Heart right ventricle (tissue), 16 donors: Measurements from ENCODE around the gene ZNG1F. TPM values are rescaled to one million over a fixed set of nuclear protein-coding genes. Genes with fewer than 3 reads are reported as not detected.
"Not testable (repeated sequence)": the region's sequence is repeated elsewhere in the genome, so short reads cannot be mapped to it uniquely, and the experiment has no call there.

Experiments
- ATAC-seq, 8 donors: fragments of 200-7000 bp; cut with Tn5 transposase; one replicate each; pipeline ENCODE4 v1.9.1; 2020; ENCODE audit warnings: mild to moderate bottlenecking in 8 of 8, moderate library complexity in 8 of 8, moderate number of reproducible peaks in 1 of 8
- DNase-seq, 2 donors: peaks; one replicate each; pipeline ENCODE4 v3.0.0-alpha.2; 2020
- H3K27ac ChIP-seq, 10 donors: fragments of 200-600 bp; sonication (generic) in 2 of 10; one replicate each; pipeline versions ENCODE4 v1.5.0 to v1.8.0; 2020 to 2022; ENCODE audit warnings: mild to moderate bottlenecking in 3 of 10
- H3K27me3 ChIP-seq, 7 donors: fragments of 200-600 bp; one replicate each; pipeline ENCODE4 v1.8.0; 2021 to 2022; ENCODE audit warnings: mild to moderate bottlenecking in 2 of 7
- H3K36me3 ChIP-seq, 9 donors: fragments of 200-600 bp; sonication (generic) in 1 of 9; one replicate each; pipeline versions ENCODE4 v1.5.0 to v1.8.0; 2020 to 2022; ENCODE audit warnings: mild to moderate bottlenecking in 2 of 9
- H3K4me1 ChIP-seq, 9 donors: fragments of 200-600 bp; sonication (generic) in 1 of 9; one replicate each; pipeline versions ENCODE4 v1.5.0 to v1.8.0; 2020 to 2022; ENCODE audit warnings: mild to moderate bottlenecking in 4 of 9
- H3K4me3 ChIP-seq, 10 donors: fragments of 200-600 bp; sonication (generic) in 2 of 10; one replicate each; pipeline versions ENCODE4 v1.5.0 to v1.8.0; 2020 to 2022; ENCODE audit warnings: mild to moderate bottlenecking in 7 of 10, moderate library complexity in 2 of 10
- H3K9me3 ChIP-seq, 11 donors: fragments of 200-600 bp in 10 of 11; sonication (generic) in 2 of 11; one replicate each; pipeline versions ENCODE4 v1.5.0 to v1.8.0; 2013 to 2022; ENCODE audit warnings: mild to moderate bottlenecking in 2 of 11, control low read depth in 1 of 11, moderate library complexity in 1 of 11
- CTCF ChIP-seq, 9 donors: fragments of 200-600 bp; sonication (generic) in 2 of 9; IDR thresholded peaks; one replicate each; pipeline versions ENCODE4 v1.5.0 to v1.8.0; 2021 to 2022; ENCODE audit warnings: antibody characterized with exemption in 9 of 9, mild to moderate bottlenecking in 5 of 9, moderate library complexity in 1 of 9
- WGBS, 2 donors: extraction: QIAGEN DNeasy Blood & Tissue Kit; methylation state at CpG; one replicate each; pipeline ENCODE4 v1.1.7; 2013; ENCODE audit warnings: inconsistent platforms in 1 of 2; 5-methylcytosine and 5-hydroxymethylcytosine counted together
- intact Hi-C, 10 donors: fragments of 100-400 bp; cut with DNase I; formaldehyde crosslinking; loops; one replicate each; pipeline versions ENCODE4 v1.11.1 to v1.14.2; 2022
- polyA plus RNA-seq, 2 donors: library from polyadenylated mRNA; stranded (reverse); fragments of 200-250 nt; gene quantifications; one replicate each; pipeline ENCODE4 v1.2.3, GENCODE V29; 2013
- total RNA-seq, 10 donors: library from RNA; stranded (reverse); fragmentation: NEBNext Ultra II Directional in 3 of 10; extraction: Animal tissue kit (Norgen Biotek cat#: 25700) in 3 of 10; gene quantifications; one replicate each; pipeline versions ENCODE4 v1.2.1 to v1.2.4, GENCODE V29; 2021 to 2023
- donor health status: Arrhythmogenic right ventricular cardiomyopathy.
- donor health status: ischemic (EF 13 %, LVEDD 7.1; RV severe dilation, severe dysfunction).
- donor health status: healthy with polysubstance abuse.
- donor health status: DM: no; HTN: yes; CAD: no.
- donor health status: DM: no; HTN: no; CAD: no.
- donor health status: ischemic (EF 25% LVEDD 6.9; RV normal size, moderate dysfunction).
- donor health status: ischemic (EF 25% LVEDD 5.7; RV mildly dilated, moderate dysfunction).
- donor health status: healthy.
- donor health status: DM: yes; HTN: yes; CAD: no.
- donor health status: Ischemic cardiomyopathy.
- donor health status: ischemic (EF 35%, LVEDD 5.7; RV mildly dilated, moderate dysfunction).
- donor health status: nonischemic (EF 11% LVEDD 7.7; RV severe dilation, severe dysfunction).
- donor health status: DM: yes; HTN: yes; CAD: no.
- donor health status: PGD.
- donor health status: ischemic (EF 29% LVEDD 5.4; RV normal size, mild dysfunction).
- donor health status: nonischemic (EF 23%, LVEDD 6.1; RV moderate dilation, normal function).

Gene ZNG1F
- total and polyA plus RNA-seq, 12 donors: 1.3 to 9.2 (median 3.2) TPM

GRCh38 chr9:41229408-41230401 is 40.6 kb upstream of the ZNG1F start:
- H3K4me3 ChIP-seq: no peak overlapping the region
- H3K27ac ChIP-seq: no peak overlapping the region
- intact Hi-C loops: no loop called here
- peak; percentile 66 to 91 (median 78) for ATAC-seq
- no peaks in the 10 kb centered on the region for H3K36me3 ChIP-seq
- H3K4me1 ChIP-seq: no peaks in the 10 kb centered on the region
- peak in 1 of 2 donors; percentile 20 for DNase-seq
- 60 to 61% methylated on average over 7 of the region's 7 CpGs for WGBS, 2 donors
- H3K9me3 ChIP-seq: peaks cover 0 to 17% (median 5%) of the 10 kb centered on the region in 11 donors
- H3K27me3 ChIP-seq: peaks cover 0 to 5% (median 3%) of the 10 kb centered on the region in 7 donors
- TF ChIP-seq CTCF (IDR thresholded peaks at IDR 0.05): no peak

GRCh38 chr9:41219831-41220230 is 30.7 kb upstream of the ZNG1F start:
- H3K27me3 ChIP-seq, H3K36me3 ChIP-seq, H3K9me3 ChIP-seq, DNase-seq, H3K27ac ChIP-seq, intact Hi-C loops, H3K4me3 ChIP-seq, H3K4me1 ChIP-seq, ATAC-seq: not testable (repeated sequence)
- 50% methylated on average over 1 of the region's 4 CpGs; no CpG with 5 or more reads in 1 of the 2 donors for whole genome bisulfite sequencing, 2 donors

- H3K4me3 ChIP-seq, DNase-seq, H3K27ac ChIP-seq, intact Hi-C loops, H3K36me3 ChIP-seq, ATAC-seq, H3K27me3 ChIP-seq, H3K4me1 ChIP-seq, H3K9me3 ChIP-seq: not testable (repeated sequence)
- no CpG with 5 or more reads among the region's 11 CpGs for WGBS, 2 donors
Measured at GRCh38 chr9:41188439-41188838, 678 bp downstream of the ZNG1F start.

GRCh38 chr9:41174994-41175393 is 14.1 kb downstream of the ZNG1F start:
- H3K9me3 ChIP-seq, H3K27ac ChIP-seq, ATAC-seq, intact Hi-C loops, H3K27me3 ChIP-seq, DNase-seq, H3K4me3 ChIP-seq, H3K36me3 ChIP-seq, H3K4me1 ChIP-seq: not testable (repeated sequence)
- WGBS, 2 donors: 71 to 79% methylated on average over 1 to 2 of the region's 4 CpGs

GRCh38 chr9:41150116-41150515 is 39.0 kb downstream of the ZNG1F start:
- H3K4me3 ChIP-seq, H3K9me3 ChIP-seq, DNase-seq, intact Hi-C loops, H3K27ac ChIP-seq, H3K4me1 ChIP-seq, H3K36me3 ChIP-seq, ATAC-seq, H3K27me3 ChIP-seq: not testable (repeated sequence)
- 93 to 97% methylated on average over 11 of the region's 18 CpGs for WGBS, 2 donors

GRCh38 chr9:41141878-41142277 is 47.2 kb downstream of the ZNG1F start:
- WGBS, 2 donors: 89 to 96% methylated on average over 2 of the region's 2 CpGs
- H3K27ac ChIP-seq, H3K4me1 ChIP-seq, DNase-seq, intact Hi-C loops, H3K36me3 ChIP-seq, H3K4me3 ChIP-seq, ATAC-seq, H3K9me3 ChIP-seq, H3K27me3 ChIP-seq: not testable (repeated sequence)

- intact Hi-C loops, ATAC-seq: not testable (repeated sequence)
Measured at GRCh38 chr9:41128581-41128980, 60.5 kb downstream of the ZNG1F start, which contains the start of gene FOXD4L6. FOXD4L6 (minus strand) TSS chr9:41128681; CDS start chr9:41128383, 298 bp downstream.

GRCh38 chr9:41126746-41127446 is 62.2 kb downstream of the ZNG1F start:
- DNase-seq, ATAC-seq, H3K36me3 ChIP-seq, H3K27ac ChIP-seq, H3K4me1 ChIP-seq, intact Hi-C loops, H3K4me3 ChIP-seq, H3K9me3 ChIP-seq: not testable (repeated sequence)
- peaks cover 0 to 11% (median 4%) of the 10 kb centered on the region in 7 donors for H3K27me3 ChIP-seq
- 3 to 8% methylated on average over 9 of the region's 45 CpGs for WGBS, 2 donors

More at GRCh38 chr9:41128581-41128980, 60.5 kb downstream of the ZNG1F start, which contains the start of gene FOXD4L6:
- 83 to 89% methylated on average over 1 of the region's 15 CpGs for WGBS, 2 donors
- H3K4me1 ChIP-seq, H3K27me3 ChIP-seq, DNase-seq, H3K4me3 ChIP-seq, H3K27ac ChIP-seq, H3K36me3 ChIP-seq, H3K9me3 ChIP-seq: not testable (repeated sequence)

- H3K27ac ChIP-seq, ATAC-seq, intact Hi-C loops, H3K4me1 ChIP-seq, H3K36me3 ChIP-seq, H3K9me3 ChIP-seq, DNase-seq, H3K4me3 ChIP-seq: not testable (repeated sequence)
- WGBS, 2 donors: 5 to 11% methylated on average over 3 of the region's 3 CpGs
- H3K27me3 ChIP-seq: peaks cover 0 to 11% (median 4%) of the 10 kb centered on the region in 7 donors
Measured at GRCh38 chr9:41125936-41126335, 63.2 kb downstream of the ZNG1F start.
